Measurements from ENCODE around the gene OCRL.
A peak's percentile ranks its signal among the peaks of the same experiment; 100 is the strongest.

Gene OCRL

GRCh38 chrX:129510331-129510730 is 29.7 kb upstream of the OCRL start:
- DNase-seq (ENCODE audit: low spot score), result no peak
- TF ChIP-seq, protein P1, sequence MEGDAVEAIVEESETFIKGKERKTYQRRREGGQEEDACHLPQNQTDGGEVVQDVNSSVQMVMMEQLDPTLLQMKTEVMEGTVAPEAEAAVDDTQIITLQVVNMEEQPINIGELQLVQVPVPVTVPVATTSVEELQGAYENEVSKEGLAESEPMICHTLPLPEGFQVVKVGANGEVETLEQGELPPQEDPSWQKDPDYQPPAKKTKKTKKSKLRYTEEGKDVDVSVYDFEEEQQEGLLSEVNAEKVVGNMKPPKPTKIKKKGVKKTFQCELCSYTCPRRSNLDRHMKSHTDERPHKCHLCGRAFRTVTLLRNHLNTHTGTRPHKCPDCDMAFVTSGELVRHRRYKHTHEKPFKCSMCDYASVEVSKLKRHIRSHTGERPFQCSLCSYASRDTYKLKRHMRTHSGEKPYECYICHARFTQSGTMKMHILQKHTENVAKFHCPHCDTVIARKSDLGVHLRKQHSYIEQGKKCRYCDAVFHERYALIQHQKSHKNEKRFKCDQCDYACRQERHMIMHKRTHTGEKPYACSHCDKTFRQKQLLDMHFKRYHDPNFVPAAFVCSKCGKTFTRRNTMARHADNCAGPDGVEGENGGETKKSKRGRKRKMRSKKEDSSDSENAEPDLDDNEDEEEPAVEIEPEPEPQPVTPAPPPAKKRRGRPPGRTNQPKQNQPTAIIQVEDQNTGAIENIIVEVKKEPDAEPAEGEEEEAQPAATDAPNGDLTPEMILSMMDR (IDR thresholded peaks at IDR 0.05; ENCODE audit: extremely low read depth, missing control alignments), result no peak

- no peak for DNase-seq (ENCODE audit: low spot score)
- TF ChIP-seq, protein P1 (IDR thresholded peaks at IDR 0.05; ENCODE audit: extremely low read depth, missing control alignments), result no peak
These were observed 28.4 kb upstream of the OCRL start for GRCh38 chrX:129511689-129512088.

DNA sequence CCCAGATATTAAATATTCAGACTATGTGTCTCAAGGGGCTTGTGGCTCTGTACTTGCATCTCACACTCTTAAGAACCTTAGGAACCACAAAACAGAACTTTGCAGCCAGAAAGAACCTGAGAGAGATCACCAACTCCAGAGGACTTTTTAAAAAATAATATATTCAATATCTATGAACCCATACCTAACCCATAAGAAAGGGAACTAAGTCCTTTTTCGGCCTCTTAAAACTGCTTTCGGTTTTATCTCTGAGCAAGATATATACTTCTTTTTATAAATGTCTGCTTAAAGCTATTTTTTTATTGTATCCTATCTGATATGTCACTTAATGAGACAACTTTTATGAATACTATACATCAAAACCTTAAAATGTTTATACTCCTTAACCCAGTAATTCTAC is 27.6 kb upstream of the OCRL start:
- DNase-seq (ENCODE audit: low spot score), result no peak

DNA sequence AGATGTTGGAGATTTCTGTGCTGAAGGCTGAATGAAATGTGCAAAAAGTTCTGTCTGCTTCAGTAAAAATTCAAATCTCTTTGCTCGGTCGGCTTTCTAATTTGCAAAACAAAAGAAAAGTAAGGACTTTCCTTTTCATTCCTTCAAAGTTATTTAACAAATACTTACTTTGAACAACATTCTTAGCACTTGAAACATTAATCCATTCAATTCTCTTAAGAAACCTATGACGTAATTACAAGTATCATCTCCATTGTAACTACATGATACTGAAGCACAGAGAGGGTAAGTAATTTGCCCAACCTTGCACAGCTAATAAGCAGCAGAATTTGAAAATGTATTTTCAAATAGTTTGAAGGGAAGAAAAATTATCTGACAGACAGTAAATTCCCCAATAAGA is 23.7 kb upstream of the OCRL start:
- TF ChIP-seq, protein P1 (IDR thresholded peaks at IDR 0.05; ENCODE audit: extremely low read depth, missing control alignments), result no peak
- no peak for DNase-seq (ENCODE audit: low spot score)

More for the DNA sequence above, 27.6 kb upstream of the OCRL start:
- TF ChIP-seq, protein P1 (IDR thresholded peaks at IDR 0.05; ENCODE audit: extremely low read depth, missing control alignments), result no peak

DNA sequence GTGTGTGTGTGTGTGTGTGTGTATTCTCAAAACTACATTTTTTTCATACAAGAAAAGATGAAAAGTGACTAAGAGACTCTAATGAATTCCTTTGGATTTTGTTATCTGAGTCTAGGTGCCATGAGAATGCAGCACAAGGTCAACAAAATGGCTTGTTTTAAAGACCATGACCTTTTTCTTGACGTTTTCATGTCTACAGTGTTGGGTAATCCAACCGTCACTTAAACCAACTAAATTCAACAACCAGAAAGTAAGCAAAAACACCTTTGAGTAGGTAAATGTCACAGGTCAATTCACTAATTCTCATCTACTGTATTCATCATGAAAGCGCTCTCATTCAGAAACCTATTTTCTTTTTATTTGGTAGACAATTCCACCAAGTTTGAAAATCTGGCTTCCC is 19.9 kb upstream of the OCRL start:
- DNase-seq (ENCODE audit: low spot score), result no peak
- TF ChIP-seq, protein P1 (IDR thresholded peaks at IDR 0.05; ENCODE audit: extremely low read depth, missing control alignments), result no peak

GRCh38 chrX:129522184-129523078 is 17.6 kb upstream of the OCRL start:
- peak; percentile 30 for DNase-seq (ENCODE audit: low spot score)
- TF ChIP-seq, protein P1 (IDR thresholded peaks at IDR 0.05; ENCODE audit: extremely low read depth, missing control alignments), result no peak

GRCh38 chrX:129523079-129523911 is 16.8 kb upstream of the OCRL start, which contains the start of gene SMARCA1:
Gene SMARCA1 (minus strand): TSS chrX:129523490. CDS start chrX:129523370, 120 bp downstream.
- TF ChIP-seq, protein P1 (IDR thresholded peaks at IDR 0.05; ENCODE audit: extremely low read depth, missing control alignments), result no peak
- DNase-seq (ENCODE audit: low spot score), result peak; percentile 6
